GM11168 (cell line): ENCODE results near the gene DCP1B.
"Not testable (repeated sequence)": the region's sequence is repeated elsewhere in the genome, so short reads cannot be mapped to it uniquely, and the experiment has no call there.

Experiments
- in situ Hi-C: fragments of 300-500 bp; cut with MboI; formaldehyde crosslinking; loops from one replicate; pipeline ENCODE4 v1.12.0; 2022; ENCODE audit warnings: low sequenced_read_pairs; ENCODE audit not compliant: unreplicated experiment

The DCP1B gene

GRCh38 chr12:1978078-1978862 is 26.0 kb downstream of the DCP1B start:
- in situ Hi-C loops: no loop called here

GRCh38 chr12:1977588-1977987 is 26.7 kb downstream of the DCP1B start:
- in situ Hi-C loops: no loop called here

- in situ Hi-C loops: no loop called here
These were observed 27.1 kb downstream of the DCP1B start for GRCh38 chr12:1977109-1977508.

- in situ Hi-C loops: no loop called here
These were observed 29.4 kb downstream of the DCP1B start for GRCh38 chr12:1974812-1975211.

GRCh38 chr12:1972856-1973317 is 31.4 kb downstream of the DCP1B start:
- in situ Hi-C loops: no loop called here

GRCh38 chr12:1972260-1972659 is 32.0 kb downstream of the DCP1B start:
- in situ Hi-C loops: no loop called here

- in situ Hi-C loops: no loop called here
These were observed 33.8 kb downstream of the DCP1B start for GRCh38 chr12:1970331-1970900.

GRCh38 chr12:1966561-1967226 is 37.6 kb downstream of the DCP1B start:
- in situ Hi-C loops: no loop called here

GRCh38 chr12:1965916-1966315 is 38.3 kb downstream of the DCP1B start:
- in situ Hi-C loops: no loop called here

- in situ Hi-C loops: no loop called here
These were observed 41.9 kb downstream of the DCP1B start for GRCh38 chr12:1962051-1963020.

- in situ Hi-C loops: no loop called here
These were observed 47.5 kb downstream of the DCP1B start for GRCh38 chr12:1956716-1957115.

- in situ Hi-C loops: no loop called here
These were observed 54.3 kb downstream of the DCP1B start for GRCh38 chr12:1949771-1950470.

- in situ Hi-C loops: no loop called here
These were observed 55.4 kb downstream of the DCP1B start for GRCh38 chr12:1948883-1949282.

GRCh38 chr12:1947081-1947480 is 57.2 kb downstream of the DCP1B start:
- in situ Hi-C loops: no loop called here

- in situ Hi-C loops: no loop called here
These were observed 58.0 kb downstream of the DCP1B start for GRCh38 chr12:1946296-1946695.

- in situ Hi-C loops: not testable (repeated sequence)
These were observed 58.8 kb downstream of the DCP1B start for GRCh38 chr12:1945502-1945901.

GRCh38 chr12:1939801-1940607 is 64.3 kb downstream of the DCP1B start:
- in situ Hi-C loops: loop anchor here (5.0 kb wide), 2 partner anchors 148 to 288 kb away; no protein-coding TSS in a partner anchor

- in situ Hi-C loops: loop anchor here (5.0 kb wide), 2 partner anchors 147 to 287 kb away; no protein-coding TSS in a partner anchor
These were observed 64.9 kb downstream of the DCP1B start for GRCh38 chr12:1939331-1939730.
